ENCODE measurements around the gene TRAPPC2L.

TRAPPC2L gene

GRCh38 chr16:88817785-88818574 lies 38.9 kb upstream of the TRAPPC2L start:
- Mint-ChIP-seq H3K27me3 (ENCODE audit: low read depth, poor library complexity) (no peaks in the 10 kb centered on the region), H3K4me3 (no peak overlapping the region), H3K36me3 (ENCODE audit: low read depth) (peaks cover 2% of the 10 kb centered on the region), H3K4me1 (peaks cover 9% of the 10 kb centered on the region), H3K27ac (peak overlapping the region; percentile 19), H3K9me3 (no peaks in the 10 kb centered on the region)
- no peak for DNase-seq
- TF ChIP-seq CTCF (IDR thresholded peaks at IDR 0.05) = no peak

GRCh38 chr16:88818575-88818874 lies 38.4 kb upstream of the TRAPPC2L start:
- Mint-ChIP-seq H3K36me3 (ENCODE audit: low read depth) (peaks cover 4% of the 10 kb centered on the region), H3K4me3 (no peak overlapping the region), H3K27me3 (ENCODE audit: low read depth, poor library complexity) (no peaks in the 10 kb centered on the region), H3K4me1 (peaks cover 9% of the 10 kb centered on the region), H3K27ac (peak overlapping the region; percentile 19), H3K9me3 (no peaks in the 10 kb centered on the region)
- DNase-seq = no peak
- TF ChIP-seq CTCF (IDR thresholded peaks at IDR 0.05) = no peak

GRCh38 chr16:88819126-88819525 lies 37.8 kb upstream of the TRAPPC2L start:
- H3K9me3 Mint-ChIP-seq = no peaks in the 10 kb centered on the region
- peaks cover 9% of the 10 kb centered on the region for H3K4me1 Mint-ChIP-seq
- H3K27ac Mint-ChIP-seq = no peak overlapping the region
- no peak overlapping the region for H3K4me3 Mint-ChIP-seq
- DNase-seq = no peak
- peaks cover 4% of the 10 kb centered on the region for H3K36me3 Mint-ChIP-seq (ENCODE audit: low read depth)
- no peak for TF ChIP-seq CTCF (IDR thresholded peaks at IDR 0.05)
- H3K27me3 Mint-ChIP-seq (ENCODE audit: low read depth, poor library complexity) = no peaks in the 10 kb centered on the region

- no peak overlapping the region for H3K4me3 Mint-ChIP-seq
- DNase-seq = no peak
- no peak overlapping the region for H3K27ac Mint-ChIP-seq
- no peaks in the 10 kb centered on the region for H3K27me3 Mint-ChIP-seq (ENCODE audit: low read depth, poor library complexity)
- H3K9me3 Mint-ChIP-seq = no peaks in the 10 kb centered on the region
- H3K36me3 Mint-ChIP-seq (ENCODE audit: low read depth) = peaks cover 4% of the 10 kb centered on the region
- H3K4me1 Mint-ChIP-seq = peaks cover 9% of the 10 kb centered on the region
- TF ChIP-seq CTCF (IDR thresholded peaks at IDR 0.05) = no peak
Measured at GRCh38 chr16:88820385-88821025, 36.4 kb upstream of the TRAPPC2L start.

- Mint-ChIP-seq H3K27me3 (ENCODE audit: low read depth, poor library complexity) (no peaks in the 10 kb centered on the region), H3K4me1 (peaks cover 9% of the 10 kb centered on the region), H3K36me3 (ENCODE audit: low read depth) (peaks cover 4% of the 10 kb centered on the region), H3K27ac (no peak overlapping the region), H3K9me3 (no peaks in the 10 kb centered on the region), H3K4me3 (no peak overlapping the region)
- TF ChIP-seq CTCF (IDR thresholded peaks at IDR 0.05) = no peak
- no peak for DNase-seq
Measured at GRCh38 chr16:88821168-88821850, 35.6 kb upstream of the TRAPPC2L start.
